M059J (cell line): ENCODE data around the gene RPS5. TPM values are rescaled to one million over a fixed set of nuclear protein-coding genes. Genes with fewer than 3 reads are reported as not detected.
"Not testable (repeated sequence)": the region's sequence is repeated elsewhere in the genome, so short reads cannot be mapped to it uniquely, and the experiment has no call there.

Experiments
- DNase-seq: peaks from one replicate; pipeline ENCODE4 v3.0.0-alpha.2; 2012; ENCODE audit warnings: low read depth
- total RNA-seq: library from RNA; depleted of rRNA; stranded (reverse); fragments of >200 nt; shearing (Covaris generic); gene quantifications from 2 replicates; pipeline ENCODE4 v1.2.3, GENCODE V29; 2014; rRNA removed

RPS5 gene
- total RNA-seq, 1 experiment from 2014 or later: 1,319 TPM

DNA sequence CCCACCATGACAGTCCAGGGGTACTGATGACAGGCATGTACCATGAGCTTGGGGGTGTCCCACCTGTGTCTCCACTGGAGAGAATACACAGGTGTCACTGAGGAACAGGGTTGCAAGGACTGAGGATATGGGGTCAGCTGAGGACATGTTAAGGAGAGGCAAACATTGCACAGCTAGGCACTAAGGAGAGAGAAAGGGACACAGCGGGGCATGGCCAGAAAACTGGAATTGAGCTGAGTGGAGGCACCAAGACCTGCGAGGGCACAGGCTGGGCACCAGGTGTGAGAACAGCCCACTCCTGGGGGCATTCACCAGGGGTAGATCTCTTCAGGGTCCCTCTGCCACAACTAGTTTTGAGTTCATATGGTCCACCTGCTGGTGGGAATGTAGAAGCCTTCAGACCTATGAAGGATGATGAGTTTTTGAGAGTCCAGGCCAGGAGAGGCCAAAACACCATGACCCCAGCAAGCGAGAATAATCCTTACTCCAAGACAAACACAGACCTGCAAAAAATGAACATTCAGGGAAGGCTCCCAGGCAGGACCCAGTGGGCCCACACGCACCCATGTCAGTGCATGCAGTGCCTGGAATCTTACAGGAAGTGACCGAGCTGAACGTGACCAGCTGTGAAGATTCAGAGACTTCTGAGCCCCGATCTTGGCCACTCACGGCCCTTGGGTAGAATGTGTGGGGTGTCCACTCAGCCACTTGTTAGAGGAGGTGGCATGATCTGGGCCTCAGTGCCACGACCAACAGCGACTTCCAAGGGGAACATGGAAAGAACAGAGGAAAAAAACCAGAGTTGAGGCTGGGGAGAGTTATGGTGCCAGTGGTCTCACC is 20.0 kb downstream of the RPS5 start:
- DNase-seq: no peak

DNA sequence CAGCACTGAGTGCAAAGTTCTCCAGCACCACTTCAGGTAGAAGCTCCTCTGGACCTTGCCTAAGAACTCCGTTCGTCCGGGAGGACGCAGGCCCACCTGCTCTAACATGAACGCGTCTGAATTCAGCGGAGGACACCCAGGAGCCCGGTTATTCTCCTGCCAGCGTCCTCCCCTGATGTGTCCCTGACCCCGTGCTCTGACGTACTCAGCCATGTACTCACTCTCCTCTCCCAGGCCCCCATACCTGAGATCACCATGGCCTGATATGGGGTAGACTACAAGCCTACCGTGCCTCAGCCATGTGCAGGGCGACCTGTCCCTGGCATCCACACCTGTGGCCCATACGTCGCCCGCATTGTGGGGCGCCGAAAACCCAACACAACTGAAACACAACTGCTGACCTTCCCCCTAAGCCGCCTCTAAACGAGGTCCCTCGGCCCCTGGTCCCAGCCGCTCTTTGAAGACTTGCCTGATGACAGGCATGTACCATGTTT is 20.6 kb downstream of the RPS5 start:
- DNase-seq: no peak

DNA sequence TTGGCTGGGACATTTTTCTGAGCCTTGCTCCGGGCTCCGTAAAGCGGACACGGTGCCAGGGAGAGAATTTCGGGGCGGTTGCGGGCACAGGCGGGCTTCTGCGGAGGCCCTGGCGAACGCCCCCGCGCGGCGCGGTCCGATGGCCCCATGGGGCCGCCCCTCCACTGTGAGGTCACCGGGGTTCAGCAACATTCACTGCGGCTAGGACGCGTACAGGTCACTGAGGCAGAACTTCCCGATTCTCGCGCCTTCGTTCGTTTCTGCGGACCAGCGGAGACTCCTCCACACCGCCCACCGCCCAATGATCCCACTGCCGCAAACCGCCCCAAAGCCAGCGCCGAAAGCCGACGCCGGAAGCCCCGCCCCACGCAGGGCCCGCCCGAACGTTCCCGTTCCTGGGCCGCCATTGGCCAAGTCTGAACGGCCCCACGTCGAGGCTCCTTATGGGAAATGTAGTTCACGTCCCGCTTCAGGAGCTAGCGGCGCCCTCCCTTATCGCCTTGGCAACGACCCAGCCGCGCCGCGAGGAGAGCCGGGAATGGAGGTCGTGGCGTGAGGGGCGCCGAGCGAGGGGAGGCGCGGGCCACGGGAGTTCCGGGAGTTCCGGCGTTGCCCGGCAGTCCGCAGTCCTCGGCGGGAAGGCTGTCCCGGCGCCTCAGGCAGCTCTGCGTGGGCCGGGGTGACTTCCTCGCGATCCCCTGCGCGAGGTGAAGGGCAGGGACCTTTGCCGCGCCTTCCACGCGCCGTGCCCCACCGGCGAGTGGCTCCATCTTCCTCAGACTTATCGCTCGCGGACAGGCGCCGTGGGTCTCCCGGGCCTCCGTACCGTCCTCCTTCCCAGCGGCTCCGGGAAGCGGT is 21.3 kb downstream of the RPS5 start, which contains the start of gene ZNF584:
Gene ZNF584 (plus strand): TSS at position 498 of the 858 bp plus-strand sequence. CDS start 499 bp downstream, outside the sequence.
- DNase-seq: peak; percentile 94

DNA sequence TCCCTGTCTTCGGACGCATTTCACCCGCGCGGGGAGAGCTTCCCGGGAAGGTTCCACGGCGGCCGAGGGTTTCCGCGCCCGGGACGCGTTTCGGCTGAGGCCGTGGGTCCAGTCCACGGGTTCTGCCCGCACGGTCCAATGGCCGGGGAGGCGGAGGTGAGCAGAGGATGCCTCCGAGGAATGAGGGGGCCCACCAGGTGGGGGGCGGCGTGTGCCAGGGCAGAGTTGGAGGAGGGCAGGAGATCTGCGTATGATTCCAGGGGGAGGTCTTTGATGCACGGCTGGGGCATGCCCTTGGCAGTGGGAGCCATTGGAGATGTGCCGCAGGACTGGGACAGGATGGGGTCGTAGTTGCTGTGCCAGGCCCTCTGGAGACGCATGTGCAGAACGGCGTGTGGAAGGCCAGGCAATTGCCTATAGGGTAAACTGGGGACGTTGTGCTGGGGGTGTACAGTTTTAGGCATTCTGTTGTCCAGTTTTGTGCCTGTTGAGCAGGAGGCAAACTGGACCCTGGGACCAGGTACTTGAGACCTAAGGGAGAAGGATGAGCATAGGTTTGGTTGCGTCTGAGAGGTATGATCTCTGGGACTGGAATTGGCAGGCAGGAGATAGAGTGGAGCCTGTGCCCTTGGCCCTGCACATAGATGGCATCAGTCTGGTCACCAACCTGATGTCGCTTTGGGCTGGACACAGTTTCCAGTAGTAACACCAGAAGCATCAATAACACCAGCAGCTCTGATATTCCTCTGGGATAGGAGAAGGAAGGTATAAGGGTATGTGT is 22.1 kb downstream of the RPS5 start:
- DNase-seq: peak; percentile 40

DNA sequence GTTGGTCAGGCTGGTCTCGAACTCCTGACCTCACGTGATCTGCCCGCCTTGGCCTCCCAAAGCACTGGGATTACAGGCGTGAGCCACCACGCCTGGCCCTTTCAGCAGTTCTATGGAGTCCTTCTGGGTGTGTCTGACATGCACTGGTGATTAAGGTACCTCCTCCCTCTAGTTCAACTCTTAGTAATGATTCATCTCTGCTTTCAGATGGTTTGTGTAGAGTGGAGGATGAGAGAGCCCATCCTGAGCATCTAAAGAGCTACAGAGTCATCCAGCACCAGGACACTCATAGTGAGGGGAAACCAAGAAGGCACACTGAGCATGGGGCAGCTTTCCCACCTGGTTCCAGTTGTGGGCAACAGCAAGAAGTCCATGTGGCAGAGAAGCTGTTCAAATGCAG is 29.5 kb downstream of the RPS5 start:
- no peak for DNase-seq

DNA sequence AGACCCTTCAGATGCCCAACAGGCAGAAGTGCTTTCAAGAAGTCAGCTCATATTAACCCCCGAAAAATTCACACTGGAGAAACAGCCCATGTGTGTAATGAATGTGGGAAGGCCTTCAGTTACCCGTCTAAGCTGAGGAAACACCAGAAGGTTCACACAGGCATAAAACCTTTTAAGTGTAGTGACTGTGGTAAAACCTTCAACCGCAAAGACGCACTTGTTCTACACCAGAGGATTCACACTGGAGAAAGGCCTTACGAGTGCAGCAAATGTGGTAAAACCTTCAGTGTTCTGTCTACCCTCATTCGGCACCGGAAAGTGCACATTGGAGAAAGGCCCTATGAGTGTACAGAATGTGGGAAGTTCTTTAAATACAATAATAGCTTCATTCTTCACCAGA is 30.0 kb downstream of the RPS5 start:
- DNase-seq: no peak

DNA sequence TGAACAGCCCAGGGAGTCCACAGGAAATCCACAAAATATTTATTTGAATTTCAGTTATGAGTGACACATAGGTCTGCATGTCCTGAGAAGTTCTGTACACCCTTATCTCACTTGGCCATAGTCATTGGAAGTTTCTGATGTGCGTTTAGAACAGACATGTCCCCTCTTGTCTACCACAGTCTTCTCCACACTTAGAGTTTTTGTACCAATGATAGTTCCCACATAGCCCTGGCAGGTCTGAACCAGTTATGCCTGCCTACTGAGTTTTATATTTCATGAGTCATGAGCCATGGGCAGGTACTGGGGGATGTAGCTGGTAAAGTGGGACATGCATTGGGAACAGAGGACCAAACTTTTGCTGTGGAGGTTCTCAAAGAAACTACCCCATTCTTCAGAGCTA is 41.5 kb downstream of the RPS5 start:
- no peak for DNase-seq

DNA sequence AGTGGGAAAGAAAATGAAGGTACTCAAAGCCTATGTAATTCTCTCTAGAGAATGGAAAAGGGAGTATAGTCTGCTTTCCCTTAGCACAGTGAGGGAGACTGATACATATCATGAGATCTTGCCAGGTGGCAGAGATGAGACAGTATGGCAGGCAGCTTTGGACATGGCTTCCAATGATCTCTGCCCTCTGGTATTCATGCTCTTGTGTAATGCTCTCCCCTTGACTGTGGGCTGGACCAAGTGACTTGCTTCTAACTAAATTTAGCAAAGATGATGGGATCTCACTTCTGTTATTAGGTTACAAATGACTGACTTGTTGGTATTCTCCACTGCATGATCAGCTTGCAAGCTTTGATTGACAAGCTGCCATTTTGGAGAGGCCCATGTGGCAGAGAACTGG is 42.7 kb downstream of the RPS5 start:
- no peak for DNase-seq

DNA sequence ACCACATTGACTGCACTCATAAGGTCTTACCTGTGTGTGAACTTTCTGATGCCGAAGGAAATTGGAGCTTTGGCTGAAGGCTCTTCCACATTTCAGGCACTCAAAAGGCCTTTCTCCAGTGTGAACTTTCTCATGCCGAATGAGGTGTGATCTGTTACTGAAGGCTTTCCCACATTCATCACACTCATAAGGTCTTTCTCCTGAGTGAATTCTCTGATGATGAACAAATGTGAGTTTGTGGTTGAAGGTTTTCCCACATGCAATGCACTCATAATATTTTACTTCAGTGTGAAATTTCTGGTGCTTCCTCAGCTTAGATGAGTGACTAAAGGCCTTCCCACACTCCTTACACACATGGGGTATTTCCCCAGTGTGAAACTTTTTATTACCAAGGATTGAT is 47.1 kb downstream of the RPS5 start:
- DNase-seq: peak; percentile 18

DNA sequence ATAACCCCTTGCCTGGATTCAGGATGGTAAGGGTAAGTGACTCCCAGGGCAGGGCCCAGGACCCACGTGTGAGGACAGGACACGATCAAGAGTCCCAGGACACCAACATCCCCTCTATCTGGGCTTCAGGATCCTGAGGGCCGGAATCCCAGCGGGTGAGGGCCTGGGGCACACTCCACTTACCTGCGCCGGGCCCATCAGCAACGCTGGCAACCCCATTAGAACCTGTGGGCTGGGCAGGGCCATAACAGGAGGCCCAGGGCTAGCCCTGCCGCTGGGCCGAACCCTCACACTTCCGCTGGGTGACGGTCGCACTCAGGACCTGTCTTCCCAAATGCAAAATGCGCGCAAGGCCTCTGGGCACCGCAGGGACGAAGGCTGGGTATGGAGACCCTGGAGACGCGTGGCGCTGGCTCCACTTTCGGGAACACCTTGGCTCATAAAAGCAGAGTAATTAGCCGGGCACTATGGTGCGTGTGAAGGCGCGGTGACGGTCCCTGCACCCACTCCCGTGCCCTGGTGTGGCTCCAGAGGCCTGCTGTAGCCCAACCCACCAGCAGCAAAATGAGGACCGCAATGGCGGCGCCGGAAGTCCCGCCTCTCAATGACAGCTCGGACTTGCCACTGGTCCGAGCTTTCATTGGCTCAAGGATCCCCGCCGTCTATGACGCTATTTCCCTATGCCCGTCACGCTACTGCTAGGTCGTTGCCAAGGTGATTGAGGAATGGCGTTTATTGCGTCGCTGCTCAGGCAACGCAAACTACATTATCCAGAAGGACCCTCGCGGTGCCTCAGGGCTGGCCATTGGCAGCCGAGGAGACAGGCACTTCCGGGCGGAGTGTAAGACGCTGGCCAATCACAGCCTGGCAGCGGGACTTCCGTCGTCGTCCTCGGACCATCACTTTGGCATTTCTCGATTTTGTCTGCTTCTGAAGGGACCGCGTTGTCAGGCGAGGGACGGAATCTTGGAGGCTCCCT is 52.8 kb downstream of the RPS5 start, which contains the start of gene ZNF132:
Gene ZNF132 (minus strand): TSS at position 578 of the 979 bp plus-strand sequence. CDS start 332 bp downstream, at position 246.
- DNase-seq: peak; percentile 100

DNA sequence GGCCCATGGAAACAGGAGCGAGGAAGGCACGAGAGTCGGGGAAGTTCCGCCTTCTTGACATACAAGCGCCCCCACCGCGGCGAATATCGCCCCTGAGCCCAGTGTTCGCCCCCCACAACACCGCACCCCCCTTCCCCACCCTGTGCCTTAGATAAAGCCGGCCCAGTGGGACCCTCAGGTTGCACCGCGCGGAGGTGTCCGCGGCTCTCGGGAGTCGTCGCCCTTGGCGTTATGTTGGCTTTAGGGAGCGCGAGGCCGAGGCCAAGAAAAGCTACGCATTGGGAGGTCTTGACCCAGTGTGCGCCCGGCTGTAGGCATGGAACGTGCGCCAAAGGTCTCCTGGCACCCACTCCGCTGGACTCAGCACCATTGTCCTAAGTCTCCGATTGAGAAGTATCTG is 53.5 kb downstream of the RPS5 start:
- DNase-seq: no peak

DNA sequence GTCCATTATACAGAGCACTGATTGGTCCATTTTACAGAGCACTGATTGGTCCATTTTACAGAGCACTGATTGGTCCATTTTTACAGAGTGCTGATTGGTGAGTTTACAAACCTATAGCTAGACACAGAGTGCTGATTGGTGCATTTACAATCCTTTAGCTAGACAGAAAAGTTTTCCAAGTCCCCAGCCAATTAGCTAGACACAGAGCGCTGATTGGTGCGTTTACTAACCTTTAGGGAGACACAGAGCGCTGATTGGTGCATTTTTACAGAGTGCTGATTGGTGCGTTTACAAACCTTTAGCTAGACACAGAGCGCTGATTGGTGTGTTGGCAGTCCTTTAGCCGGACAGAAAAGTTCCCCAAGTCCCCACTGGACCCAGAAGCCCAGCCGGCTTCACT is 55.9 kb downstream of the RPS5 start:
- DNase-seq: not testable (repeated sequence)

Other genes starting within 250 kb of the RPS5 start
- gene ZNF329, start 236.5 kb upstream of the RPS5 start, total RNA-seq: 9.8 and 14.6 TPM in 2 replicates
- gene ZNF274, start 204.2 kb upstream of the RPS5 start, total RNA-seq: 23.7 and 26.7 TPM in 2 replicates
- 47.3 and 65.4 TPM in 2 replicates for gene ZNF544, start 158.4 kb upstream of the RPS5 start, total RNA-seq
- 3.7 and 7.1 TPM in 2 replicates for gene ZNF8, start 108.3 kb upstream of the RPS5 start, total RNA-seq
- gene ERVK3-1, start 81.9 kb upstream of the RPS5 start, total RNA-seq: 90.1 and 122 TPM in 2 replicates
- gene ZSCAN22, start 60.3 kb upstream of the RPS5 start, total RNA-seq: 2.2 and 3.6 TPM in 2 replicates
- 67.3 and 68.9 TPM in 2 replicates for gene A1BG, start 33.8 kb upstream of the RPS5 start, total RNA-seq
- 0.54 and 1.5 TPM in 2 replicates for gene ZNF497, start 24.5 kb upstream of the RPS5 start, total RNA-seq
- 0.34 and 3.4 TPM in 2 replicates for gene ZNF837, start 6.2 kb upstream of the RPS5 start, total RNA-seq
- not detected in 2 replicates for gene RNF225, start 8.4 kb downstream of the RPS5 start, total RNA-seq
- gene ZNF584, start 21.4 kb downstream of the RPS5 start, total RNA-seq: 11.6 and 14.2 TPM in 2 replicates
- gene ZNF132, start 52.9 kb downstream of the RPS5 start, total RNA-seq: 4.8 and 4.9 TPM in 2 replicates
- gene ZNF324B, start 64.4 kb downstream of the RPS5 start, total RNA-seq: 6.6 and 16.3 TPM in 2 replicates
- 10.3 and 15.7 TPM in 2 replicates for gene ZNF324, start 79.8 kb downstream of the RPS5 start, total RNA-seq
- gene ZNF446, start 89.1 kb downstream of the RPS5 start, total RNA-seq: 5.4 and 10.9 TPM in 2 replicates
- 4.1 and 5.2 TPM in 2 replicates for gene SLC27A5, start 124.7 kb downstream of the RPS5 start, total RNA-seq
- 5.8 and 9.7 TPM in 2 replicates for gene ZBTB45, start 132.5 kb downstream of the RPS5 start, total RNA-seq
- gene TRIM28, start 156.8 kb downstream of the RPS5 start, total RNA-seq: 262 and 359 TPM in 2 replicates
- 136 and 147 TPM in 2 replicates for gene CHMP2A, start 167.8 kb downstream of the RPS5 start, total RNA-seq
- 99.7 and 113 TPM in 2 replicates for gene UBE2M, start 171.3 kb downstream of the RPS5 start, total RNA-seq
- 5.9 and 10.3 TPM in 2 replicates for gene MZF1, start 186.1 kb downstream of the RPS5 start, total RNA-seq